ENCODE measurements around the gene IL16.

IL16 gene

GRCh38 chr15:81277851-81278250, 81.2 kb downstream of the IL16 start:
- no peak for DNase-seq

DNA sequence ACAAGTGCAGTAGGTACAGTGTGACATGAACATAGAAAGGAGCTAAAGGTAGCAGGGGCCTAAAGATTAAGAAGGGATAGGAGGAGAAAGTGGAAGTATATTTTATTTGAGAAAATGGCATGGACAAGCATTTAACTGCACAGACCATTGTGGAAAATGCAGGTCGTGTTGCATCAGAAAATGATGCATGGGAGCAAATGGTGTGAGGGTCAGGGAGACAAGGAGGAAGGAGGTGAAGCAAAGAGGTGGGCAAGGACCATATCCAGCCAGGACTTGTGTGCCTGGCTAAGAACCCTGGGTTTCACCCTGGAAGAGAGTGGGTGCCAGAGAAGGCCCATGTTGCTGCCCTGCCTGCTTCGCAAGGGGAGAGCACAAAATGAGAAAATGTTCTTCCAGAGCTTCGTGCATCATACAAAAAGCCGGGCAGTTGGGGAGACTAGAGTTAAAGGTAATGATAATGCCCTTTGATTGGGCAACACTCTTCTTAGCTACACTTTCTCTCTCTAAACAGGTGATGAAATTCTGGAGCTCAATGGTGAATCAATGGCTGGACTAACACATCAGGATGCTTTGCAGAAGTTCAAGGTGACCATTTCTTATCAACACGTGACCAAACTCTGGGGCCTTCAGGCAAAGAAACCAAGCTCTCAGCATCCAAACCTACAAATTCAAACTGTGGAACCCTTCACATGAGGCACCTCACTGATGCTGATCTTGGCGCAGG, 81.8 kb downstream of the IL16 start:
- no peak for DNase-seq

- no peak for DNase-seq
Measured at GRCh38 chr15:81279621-81280485, 83.2 kb downstream of the IL16 start.

DNA sequence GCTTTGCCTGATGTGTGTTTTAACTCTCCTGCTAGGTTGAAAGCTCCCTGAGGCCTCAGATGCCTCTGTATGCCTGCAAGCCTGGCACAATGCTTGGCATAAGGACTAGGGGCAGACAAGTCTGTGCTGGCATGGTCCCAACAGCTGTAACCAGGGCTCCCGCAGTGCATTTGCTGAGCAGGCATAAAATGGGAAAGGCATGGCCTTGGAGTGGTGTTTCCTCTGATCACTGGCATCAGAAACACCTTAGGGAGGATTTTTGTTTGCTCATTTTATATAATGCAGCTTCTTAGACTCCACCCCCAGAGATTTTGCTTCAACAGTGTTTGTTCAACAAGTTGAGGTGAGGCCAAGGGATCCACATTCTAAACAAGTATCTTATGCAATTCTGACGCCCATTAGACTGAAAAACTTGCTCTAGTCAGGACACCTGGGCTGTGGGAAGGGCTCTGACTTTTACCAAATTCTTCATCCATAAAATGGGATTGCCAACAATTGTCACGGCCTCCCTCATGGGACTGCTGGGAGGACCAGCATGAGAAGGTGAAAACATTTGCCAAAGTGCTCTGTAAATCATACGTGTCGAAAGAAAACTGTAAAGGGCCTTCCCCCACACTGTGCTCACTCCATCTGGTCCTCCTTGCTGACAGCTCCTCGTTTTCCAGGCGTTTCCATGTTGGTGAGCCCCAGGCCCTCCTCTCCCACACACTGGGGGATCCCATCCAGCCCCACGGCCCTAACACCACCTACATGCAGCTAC, 84.2 kb downstream of the IL16 start:
- DNase-seq: no peak

GRCh38 chr15:81281456-81281735, 84.7 kb downstream of the IL16 start:
- DNase-seq: no peak

DNA sequence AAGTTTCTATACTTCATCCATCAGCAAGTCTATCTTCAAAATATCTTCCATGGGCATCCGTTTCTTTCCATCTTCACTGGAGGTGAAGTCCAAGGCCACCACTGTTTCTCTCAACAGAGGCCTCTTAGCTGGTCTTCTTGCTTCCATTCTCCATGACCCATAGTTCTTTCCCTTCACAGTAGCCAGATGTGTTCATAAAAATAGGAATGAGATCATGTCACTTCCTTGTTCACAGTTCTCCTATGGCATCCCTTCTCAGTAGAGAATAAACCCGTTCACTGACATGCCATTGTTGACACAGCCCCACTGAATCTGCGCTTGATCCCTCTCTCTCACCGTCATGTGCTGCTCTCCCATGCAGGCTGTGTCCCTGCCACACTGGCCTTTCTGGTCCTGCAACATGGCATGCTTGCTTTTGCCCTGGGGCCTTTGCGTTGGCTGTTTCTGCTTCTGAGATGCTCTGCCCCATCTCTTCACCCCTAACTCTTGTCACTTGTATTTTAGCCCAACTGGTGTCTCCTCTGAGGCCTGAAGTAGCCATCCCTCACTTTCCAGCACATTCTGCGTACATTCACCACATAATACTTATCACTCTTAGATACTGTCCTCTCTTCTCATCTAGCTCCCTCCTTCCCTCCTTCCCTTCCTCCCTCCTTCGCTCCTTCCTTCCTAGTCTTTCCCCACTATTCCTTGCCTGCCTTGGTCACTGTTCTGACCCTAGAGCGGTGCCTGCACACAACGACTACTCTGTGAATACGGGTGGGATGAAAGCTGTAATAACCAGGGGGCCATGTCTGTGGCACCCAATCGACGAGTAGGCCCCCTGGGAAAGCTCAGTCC, 85.3 kb downstream of the IL16 start:
- DNase-seq: no peak

DNA sequence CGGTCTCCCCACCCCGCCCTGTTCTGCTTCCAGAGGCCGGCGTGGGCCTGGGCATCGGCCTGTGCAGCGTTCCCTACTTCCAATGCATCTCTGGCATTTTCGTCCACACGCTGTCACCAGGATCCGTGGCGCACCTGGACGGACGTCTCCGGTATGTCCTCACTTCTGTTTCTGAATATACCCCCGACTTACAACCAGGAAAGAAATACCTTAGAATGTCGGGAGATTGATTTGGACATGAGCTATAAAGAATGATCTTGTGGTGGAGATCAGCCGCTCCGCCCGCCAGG, 85.9 kb downstream of the IL16 start:
- DNase-seq: no peak

- DNase-seq: no peak
Measured at GRCh38 chr15:81282911-81283310, 86.2 kb downstream of the IL16 start.

- DNase-seq: no peak
Measured at GRCh38 chr15:81284256-81285031, 87.8 kb downstream of the IL16 start.

DNA sequence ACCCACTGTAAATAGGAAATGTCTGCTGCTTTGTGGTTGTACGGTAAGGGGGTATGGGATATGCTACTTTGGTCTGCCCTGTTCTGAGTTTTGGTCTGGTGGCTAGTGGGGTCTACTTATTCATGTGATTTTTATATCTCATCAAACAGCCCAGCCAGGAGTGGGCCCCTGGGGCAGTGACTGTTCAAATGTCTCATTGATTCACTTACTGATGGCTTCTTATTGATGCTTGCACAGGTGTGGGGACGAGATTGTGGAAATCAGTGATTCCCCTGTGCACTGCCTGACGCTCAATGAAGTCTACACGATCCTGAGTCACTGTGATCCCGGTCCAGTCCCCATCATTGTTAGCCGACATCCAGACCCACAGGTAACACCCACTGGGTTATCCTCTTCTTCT, 88.8 kb downstream of the IL16 start:
- DNase-seq: no peak

GRCh38 chr15:81286621-81287121, 90.0 kb downstream of the IL16 start:
- no peak for DNase-seq

DNA sequence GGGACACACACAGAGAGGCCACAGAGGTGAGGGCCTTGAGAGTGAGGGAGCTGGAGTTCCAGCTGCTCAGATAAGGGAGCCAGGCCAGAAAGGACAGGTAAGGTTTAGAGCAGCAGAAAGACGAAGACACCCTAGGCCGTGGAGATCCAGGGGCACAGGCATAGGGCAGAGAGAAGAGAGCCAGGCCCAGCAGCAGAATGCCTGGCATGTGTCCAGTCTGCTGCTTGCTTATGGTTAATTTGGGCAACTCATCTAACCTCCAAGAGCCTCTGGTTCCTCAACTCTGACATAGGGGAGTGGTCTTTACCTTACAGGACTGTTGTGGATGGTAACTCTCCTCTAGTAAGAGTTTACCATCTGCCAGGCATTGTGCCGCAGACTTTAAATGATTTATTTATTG, 91.4 kb downstream of the IL16 start:
- DNase-seq: no peak

DNA sequence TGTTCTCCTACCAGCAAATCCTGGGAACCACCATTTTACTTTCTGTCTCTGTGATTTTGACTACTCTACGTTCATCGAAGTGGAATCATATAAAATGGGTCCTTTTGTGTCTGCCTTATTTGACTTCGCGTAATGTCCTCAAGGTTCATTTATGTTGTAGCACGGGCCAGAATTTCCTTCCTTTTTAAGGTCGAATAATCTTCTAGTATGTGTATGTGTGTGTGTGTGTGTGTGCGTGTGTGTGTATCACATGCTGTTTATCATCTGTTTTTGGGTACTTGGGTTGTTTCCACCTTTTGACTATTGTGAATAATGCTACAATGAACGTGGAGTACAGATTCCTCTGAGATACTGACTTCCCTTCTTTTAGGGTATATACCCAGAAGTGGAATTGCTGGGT, 91.9 kb downstream of the IL16 start:
- DNase-seq: no peak

GRCh38 chr15:81289910-81290309, 93.2 kb downstream of the IL16 start:
- no peak for DNase-seq

DNA sequence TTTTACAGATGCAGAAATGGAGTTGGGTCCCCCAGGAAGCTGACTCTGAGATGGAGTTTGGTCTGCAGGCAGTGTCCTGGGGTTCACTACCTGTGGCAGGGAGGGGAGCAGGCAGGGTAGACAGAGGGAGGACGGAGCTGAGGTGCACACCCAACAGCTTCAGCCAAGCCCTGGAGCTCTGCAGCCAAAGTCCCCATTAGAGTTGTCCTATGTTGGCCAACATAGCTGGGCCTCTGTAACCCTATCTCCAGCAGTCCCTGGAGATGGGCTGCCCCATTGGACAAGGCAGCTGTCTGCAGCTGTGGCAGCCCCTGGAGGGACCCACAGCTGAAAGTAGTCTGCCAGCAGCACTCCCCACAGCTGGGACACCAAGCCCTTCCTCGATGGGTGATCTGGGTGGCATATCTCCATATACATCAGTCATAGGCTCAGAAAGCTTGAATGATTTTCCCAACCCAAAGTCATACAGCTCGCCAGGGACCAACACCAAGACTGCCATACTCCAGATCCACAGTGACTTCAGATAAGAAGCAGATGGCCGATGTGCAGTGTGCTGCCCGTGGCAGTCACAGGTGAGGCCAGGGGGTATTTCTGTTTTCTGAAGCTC, 95.3 kb downstream of the IL16 start:
- DNase-seq: no peak

DNA sequence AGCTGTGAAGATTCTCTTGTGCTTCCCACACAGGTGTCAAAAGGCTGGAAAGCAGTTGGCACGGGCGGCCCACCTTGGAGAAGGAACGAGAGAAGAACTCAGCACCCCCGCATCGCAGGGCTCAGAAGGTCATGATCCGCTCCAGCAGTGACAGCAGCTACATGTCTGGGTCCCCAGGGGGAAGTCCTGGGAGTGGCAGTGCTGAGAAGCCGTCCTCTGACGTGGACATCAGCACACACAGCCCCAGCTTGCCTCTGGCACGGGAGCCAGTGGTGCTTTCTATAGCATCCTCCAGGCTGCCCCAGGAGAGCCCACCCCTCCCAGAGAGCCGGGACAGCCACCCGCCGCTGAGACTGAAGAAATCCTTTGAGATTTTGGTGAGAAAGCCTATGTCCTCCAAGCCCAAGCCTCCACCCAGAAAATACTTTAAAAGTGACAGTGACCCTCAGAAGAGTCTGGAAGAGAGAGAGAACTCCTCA, 95.9 kb downstream of the IL16 start:
- no peak for DNase-seq

DNA sequence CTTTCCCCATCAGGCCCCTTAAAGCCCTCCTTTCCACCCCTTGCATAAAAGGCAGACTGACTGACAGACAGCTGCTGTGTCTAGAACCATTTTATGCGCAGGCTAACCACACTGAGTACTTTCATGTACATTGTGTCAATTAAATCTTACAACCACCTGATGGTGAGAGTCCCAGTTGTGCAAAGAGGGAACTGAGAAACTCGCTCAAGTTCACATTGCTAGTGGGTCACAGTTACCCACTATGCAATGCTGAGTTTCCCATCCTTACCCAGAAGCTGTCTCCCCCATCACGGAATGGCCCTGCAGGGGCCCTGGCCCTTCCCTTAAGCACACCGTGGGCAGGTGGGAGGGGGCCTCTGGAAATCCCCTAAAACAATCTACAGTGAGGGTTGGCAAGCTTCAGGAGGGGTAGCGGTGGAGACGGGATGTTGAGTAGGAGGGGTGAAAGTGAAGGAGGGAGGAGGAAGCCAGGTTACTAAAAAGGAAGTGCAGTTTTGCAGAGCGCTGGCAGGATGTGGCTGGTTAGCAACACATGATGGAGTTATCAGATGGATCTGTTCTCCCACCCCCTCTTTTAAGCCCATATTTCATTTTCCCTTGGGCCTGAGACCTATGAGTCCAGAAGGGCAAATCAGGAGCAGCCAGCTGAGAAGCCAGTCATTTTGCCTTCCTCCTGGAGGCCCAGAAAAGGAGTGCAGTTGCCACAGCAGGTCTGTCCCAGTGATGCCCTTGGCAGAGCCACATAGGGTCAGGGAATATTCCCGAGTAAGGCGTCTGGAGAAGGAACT, 97.2 kb downstream of the IL16 start:
- no peak for DNase-seq

DNA sequence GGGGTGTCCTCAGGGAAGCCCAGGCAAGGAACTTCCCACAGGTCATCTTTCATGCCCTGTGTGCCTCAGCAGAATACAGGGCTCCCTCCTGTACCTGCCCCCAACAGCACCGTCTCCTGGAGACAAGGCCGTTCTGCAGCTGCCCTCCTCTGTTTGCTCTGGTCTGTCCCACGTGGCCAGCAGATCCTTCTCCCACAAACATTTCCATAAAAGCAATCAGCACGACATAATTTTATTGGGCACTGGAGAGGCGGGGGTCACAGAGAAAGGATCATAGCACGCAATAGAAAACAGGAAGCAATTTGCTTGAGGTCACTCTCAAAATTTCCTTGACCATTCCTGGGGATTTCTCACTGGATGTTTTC, 97.8 kb downstream of the IL16 start:
- DNase-seq: no peak

- no peak for DNase-seq
Measured at GRCh38 chr15:81295486-81296121, 98.9 kb downstream of the IL16 start.

GRCh38 chr15:81296186-81296585, 99.5 kb downstream of the IL16 start:
- no peak for DNase-seq

Measured in NCI-H1436 treated with DMSO at 0.1 percent for 48 hours (cell line).